ENCODE measurements around the gene BTBD8. TPM values are rescaled to one million over a fixed set of nuclear protein-coding genes. Genes with fewer than 3 reads are reported as not detected.
"Not testable (repeated sequence)": the region's sequence is repeated elsewhere in the genome, so short reads cannot be mapped to it uniquely, and the experiment has no call there.

Gene BTBD8
- total and polyA plus RNA-seq, 9 of the 15 experiments (the other 6 are each of a cell fraction or from before 2014, with no cell fraction given) = 0.46 to 2.3 (median 1.2) TPM

- no peaks in the 10 kb centered on the region for H3K9me3 ChIP-seq (replicated peaks; ENCODE audit: control insufficient read depth, insufficient read depth, low read depth, low read length)
- no peak overlapping the region for H3K4me3 ChIP-seq
- FAIRE-seq = no peak
- no peak for DNase-seq (ENCODE audit: extremely low read depth in 1 of 4, low spot score in 3 of 4)
- no peak for ATAC-seq
- no peak overlapping the region for H2AFZ ChIP-seq (ENCODE audit: low read depth, low read length)
- no peaks in the 10 kb centered on the region for H3K36me3 ChIP-seq (ENCODE audit: control insufficient read depth, insufficient read depth, low read length)
- TF ChIP-seq POLR2AphosphoS2 (IDR thresholded peaks at IDR 0.05; ENCODE audit: low read length) = no peak
- peak; percentile 33; the same call in 1 of the 2 replicates for TF ChIP-seq ZC3H11A (IDR thresholded peaks at IDR 0.05; ENCODE audit: low read depth, low read length)
- no peak for TF ChIP-seq SIN3A (IDR thresholded peaks at IDR 0.05; ENCODE audit: borderline replicate concordance in 2 of 2, control insufficient read depth in 1 of 2, low read depth in 2 of 2, low read length in 2 of 2)
- CTCF ChIA-PET (ENCODE audit: low intra/inter-chr PET ratio) = no interaction called here
- no peaks in the 10 kb centered on the region for H3K79me2 ChIP-seq (ENCODE audit: control insufficient read depth, insufficient read depth, low read length)
- no TSS peak for BruUV-seq (replicated peaks)
- POLR2A ChIA-PET = interaction anchor here (0.7 to 0.8 kb wide), 2 partner anchors 135 to 326 kb away, joined by 3 read pairs; no protein-coding TSS in a partner anchor
- no peak overlapping the region for H3K4me2 ChIP-seq (ENCODE audit: insufficient read depth, low read length)
- H3K9ac ChIP-seq (ENCODE audit: insufficient read depth in 1 of 2, low read depth in 2 of 2, low read length in 2 of 2) = no peak overlapping the region
- H3K4me1 ChIP-seq (replicated peaks in 1 of 2; ENCODE audit: control insufficient read depth in 2 of 2, insufficient read depth in 2 of 2, low read length in 2 of 2) = peaks cover 3 to 6% of the 10 kb centered on the region in 2 experiments; a peak in 3 of 5 replicates
- H3K27me3 ChIP-seq (ENCODE audit: control insufficient read depth in 2 of 2, insufficient read depth in 2 of 2, low read length in 2 of 2) = no peaks in the 10 kb centered on the region; a peak in 1 of 5 replicates
- no peaks in the 10 kb centered on the region for H3K9me1 ChIP-seq (ENCODE audit: control insufficient read depth, insufficient read depth, low read length)
- H3K27ac ChIP-seq (ENCODE audit: extremely low read depth, low read depth, low read length) = no peak overlapping the region
- intact Hi-C loops (cut with micrococcal nuclease) (no loop called here), in situ Hi-C loops (cut with MboI) (no loop called here)
- H4K20me1 ChIP-seq (replicated peaks; ENCODE audit: control insufficient read depth, insufficient read depth, low read length) = no peaks in the 10 kb centered on the region
- WGBS (ENCODE audit: insufficient coverage, low coverage, missing lambda C conversion rate) = 63% methylated on average over 5 of the region's 5 CpGs
Observed at GRCh38 chr1:92076363-92076762, 3.8 kb upstream of the BTBD8 start.

GRCh38 chr1:92078077-92078476 is 2.1 kb upstream of the BTBD8 start:
- H3K4me1 ChIP-seq (replicated peaks in 1 of 2; ENCODE audit: control insufficient read depth in 2 of 2, insufficient read depth in 2 of 2, low read length in 2 of 2); H3K79me2 ChIP-seq (ENCODE audit: control insufficient read depth, insufficient read depth, low read length); BruUV-seq (replicated peaks); POLR2A ChIA-PET; H3K27me3 ChIP-seq (ENCODE audit: control insufficient read depth in 2 of 2, insufficient read depth in 2 of 2, low read length in 2 of 2); H4K20me1 ChIP-seq (replicated peaks; ENCODE audit: control insufficient read depth, insufficient read depth, low read length); H3K9me1 ChIP-seq (ENCODE audit: control insufficient read depth, insufficient read depth, low read length); intact Hi-C loops (cut with micrococcal nuclease); H3K36me3 ChIP-seq (ENCODE audit: control insufficient read depth, insufficient read depth, low read length); CTCF ChIA-PET (ENCODE audit: low intra/inter-chr PET ratio); H2AFZ ChIP-seq (ENCODE audit: low read depth, low read length); in situ Hi-C loops (cut with MboI); H3K9ac ChIP-seq (ENCODE audit: insufficient read depth in 1 of 2, low read depth in 2 of 2, low read length in 2 of 2); DNase-seq (ENCODE audit: extremely low read depth in 1 of 4, low spot score in 3 of 4); H3K9me3 ChIP-seq (replicated peaks; ENCODE audit: control insufficient read depth, insufficient read depth, low read depth, low read length); H3K4me3 ChIP-seq; H3K4me2 ChIP-seq (ENCODE audit: insufficient read depth, low read length); H3K27ac ChIP-seq (ENCODE audit: extremely low read depth, low read depth, low read length); FAIRE-seq; ATAC-seq: not testable (repeated sequence)
- 67% methylated on average over 5 of the region's 8 CpGs for WGBS (ENCODE audit: insufficient coverage, low coverage, missing lambda C conversion rate)

Data from K562 (cell line).